ENCODE data around the gene ZNF474. TPM values are rescaled to one million over a fixed set of nuclear protein-coding genes. Genes with fewer than 3 reads are reported as not detected.

Gene ZNF474
- total RNA-seq, 1 donor from 2014 or later = 0.26 TPM

GRCh38 chr5:122183788-122184170 is 54.4 kb downstream of the ZNF474 start:
- no peaks in the 10 kb centered on the region for H3K27me3 ChIP-seq (ENCODE audit: control insufficient read depth, insufficient read depth, low read length)
- H3K36me3 ChIP-seq (ENCODE audit: control insufficient read depth, insufficient read depth, low read length) = no peaks in the 10 kb centered on the region
- DNase-seq (ENCODE audit: low read depth) (no peak), FAIRE-seq (no peak)
- no peak for TF ChIP-seq CTCF (IDR thresholded peaks at IDR 0.05; ENCODE audit: insufficient read depth, low read length, severe bottlenecking)
- H3K4me3 ChIP-seq (ENCODE audit: low read depth, low read length) = no peak overlapping the region

GRCh38 chr5:122184676-122185255 is 55.4 kb downstream of the ZNF474 start:
- Histone ChIP-seq H3K36me3 (ENCODE audit: control insufficient read depth, insufficient read depth, low read length) (no peaks in the 10 kb centered on the region), H3K4me3 (ENCODE audit: low read depth, low read length) (no peak overlapping the region), H3K27me3 (ENCODE audit: control insufficient read depth, insufficient read depth, low read length) (no peaks in the 10 kb centered on the region)
- DNase-seq (ENCODE audit: low read depth) (no peak), FAIRE-seq (no peak)
- TF ChIP-seq CTCF (IDR thresholded peaks at IDR 0.05; ENCODE audit: insufficient read depth, low read length, severe bottlenecking) = no peak

GRCh38 chr5:122187426-122187825 is 58.1 kb downstream of the ZNF474 start:
- TF ChIP-seq CTCF (IDR thresholded peaks at IDR 0.05; ENCODE audit: insufficient read depth, low read length, severe bottlenecking) = no peak

GRCh38 chr5:122190156-122190555 is 60.8 kb downstream of the ZNF474 start:
- Histone ChIP-seq H3K27me3 (ENCODE audit: control insufficient read depth, insufficient read depth, low read length) (no peaks in the 10 kb centered on the region), H3K36me3 (ENCODE audit: control insufficient read depth, insufficient read depth, low read length) (no peaks in the 10 kb centered on the region), H3K4me3 (ENCODE audit: low read depth, low read length) (no peak overlapping the region)
- FAIRE-seq = no peak
- TF ChIP-seq CTCF (IDR thresholded peaks at IDR 0.05; ENCODE audit: insufficient read depth, low read length, severe bottlenecking) = no peak
- no peak for DNase-seq (ENCODE audit: low read depth)

More at GRCh38 chr5:122187426-122187825, 58.1 kb downstream of the ZNF474 start:
- FAIRE-seq = no peak
- DNase-seq (ENCODE audit: low read depth) = peak; percentile 75
- Histone ChIP-seq H3K4me3 (ENCODE audit: low read depth, low read length) (no peak overlapping the region), H3K27me3 (ENCODE audit: control insufficient read depth, insufficient read depth, low read length) (no peaks in the 10 kb centered on the region), H3K36me3 (ENCODE audit: control insufficient read depth, insufficient read depth, low read length) (no peaks in the 10 kb centered on the region)

GRCh38 chr5:122192497-122193496 is 63.5 kb downstream of the ZNF474 start:
- DNase-seq (ENCODE audit: low read depth) (peak; percentile 67), FAIRE-seq (no peak)
- TF ChIP-seq CTCF (IDR thresholded peaks at IDR 0.05; ENCODE audit: insufficient read depth, low read length, severe bottlenecking) = peak; percentile 55
- Histone ChIP-seq H3K4me3 (ENCODE audit: low read depth, low read length) (no peak overlapping the region), H3K36me3 (ENCODE audit: control insufficient read depth, insufficient read depth, low read length) (no peaks in the 10 kb centered on the region), H3K27me3 (ENCODE audit: control insufficient read depth, insufficient read depth, low read length) (peaks cover under 1% of the 10 kb centered on the region)

Measured in bronchial epithelial cell (primary cell).